ENCODE data around the gene OSGEP. TPM values are rescaled to one million over a fixed set of nuclear protein-coding genes. Genes with fewer than 3 reads are reported as not detected.
A peak's percentile ranks its signal among the peaks of the same experiment; 100 is the strongest.

The OSGEP gene
- total RNA-seq, 4 donors from 2014 or later, result 56.7 to 88.8 (median 75.0) TPM

DNA sequence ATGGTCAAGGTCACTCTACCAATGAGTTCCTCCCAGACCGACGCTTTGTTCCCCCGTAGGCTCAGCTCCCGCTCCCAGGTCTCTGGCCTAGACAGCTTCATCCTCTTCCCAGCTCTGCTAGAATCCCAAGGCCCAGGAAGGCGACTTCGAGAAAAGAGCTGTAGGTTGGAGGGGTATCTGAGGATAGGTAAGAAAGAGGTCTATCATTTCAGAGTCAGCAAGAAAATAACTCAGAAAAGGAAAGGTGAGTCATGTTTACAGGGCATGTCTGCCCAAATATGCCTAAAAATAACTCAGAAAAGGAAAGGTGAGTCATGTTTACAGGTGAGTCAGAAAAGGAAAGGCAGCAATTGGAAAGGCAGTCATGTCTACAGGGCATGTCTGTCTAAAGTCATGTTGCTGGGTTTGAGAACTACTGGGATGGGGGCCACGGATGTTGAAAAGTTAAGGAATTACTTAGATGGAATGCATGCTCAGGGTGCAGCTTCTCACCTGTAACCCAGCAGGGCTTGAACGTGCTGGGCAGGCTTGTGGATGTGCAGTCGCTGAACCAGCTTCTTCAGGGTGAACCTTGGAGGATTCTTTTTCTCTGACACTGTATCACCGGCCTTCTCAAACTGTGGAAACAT lies 53.5 kb downstream of the OSGEP start:
- H3K4me3 ChIP-seq (replicated peaks in 1 of 3), result no peak overlapping the region
- no peak for DNase-seq
- H3K9me3 ChIP-seq, result no peaks in the 10 kb centered on the region
- H3K27me3 ChIP-seq, result no peaks in the 10 kb centered on the region
- TF ChIP-seq POLR2A (IDR thresholded peaks at IDR 0.05), result no peak
- TF ChIP-seq, protein P1, sequence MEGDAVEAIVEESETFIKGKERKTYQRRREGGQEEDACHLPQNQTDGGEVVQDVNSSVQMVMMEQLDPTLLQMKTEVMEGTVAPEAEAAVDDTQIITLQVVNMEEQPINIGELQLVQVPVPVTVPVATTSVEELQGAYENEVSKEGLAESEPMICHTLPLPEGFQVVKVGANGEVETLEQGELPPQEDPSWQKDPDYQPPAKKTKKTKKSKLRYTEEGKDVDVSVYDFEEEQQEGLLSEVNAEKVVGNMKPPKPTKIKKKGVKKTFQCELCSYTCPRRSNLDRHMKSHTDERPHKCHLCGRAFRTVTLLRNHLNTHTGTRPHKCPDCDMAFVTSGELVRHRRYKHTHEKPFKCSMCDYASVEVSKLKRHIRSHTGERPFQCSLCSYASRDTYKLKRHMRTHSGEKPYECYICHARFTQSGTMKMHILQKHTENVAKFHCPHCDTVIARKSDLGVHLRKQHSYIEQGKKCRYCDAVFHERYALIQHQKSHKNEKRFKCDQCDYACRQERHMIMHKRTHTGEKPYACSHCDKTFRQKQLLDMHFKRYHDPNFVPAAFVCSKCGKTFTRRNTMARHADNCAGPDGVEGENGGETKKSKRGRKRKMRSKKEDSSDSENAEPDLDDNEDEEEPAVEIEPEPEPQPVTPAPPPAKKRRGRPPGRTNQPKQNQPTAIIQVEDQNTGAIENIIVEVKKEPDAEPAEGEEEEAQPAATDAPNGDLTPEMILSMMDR (IDR thresholded peaks at IDR 0.05), result no peak
- peaks cover 54 to 65% of the 10 kb centered on the region in 2 donors for H3K36me3 ChIP-seq
- peaks cover 0 to 7% of the 10 kb centered on the region in 2 donors for H3K4me1 ChIP-seq
- intact Hi-C loops (cut with DNase I), result no loop called here
- H3K27ac ChIP-seq, result peak overlapping the region in 1 of 3 donors; percentile 4
- WGBS, 2 donors, result 91 to 95% methylated on average over 10 of the region's 10 CpGs

DNA sequence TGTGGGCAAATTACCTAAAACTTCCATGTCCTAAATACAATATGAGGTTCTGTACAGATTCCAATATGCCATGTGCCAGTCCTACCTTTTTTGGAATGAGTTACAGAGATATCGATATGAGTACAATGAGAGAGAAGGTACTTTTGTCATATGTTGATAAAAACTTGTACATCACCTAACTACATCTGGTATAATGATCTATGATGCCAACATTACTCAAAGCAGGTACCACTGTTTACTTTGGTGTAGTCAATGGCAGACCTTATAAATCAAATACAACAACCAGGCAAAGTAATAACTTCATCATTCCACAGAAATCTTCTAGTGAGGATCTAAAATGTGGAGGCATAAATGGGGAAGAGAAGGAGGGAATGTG lies 54.0 kb downstream of the OSGEP start:
- Histone ChIP-seq H3K27me3 (no peaks in the 10 kb centered on the region), H3K4me1 (peaks cover 0 to 7% of the 10 kb centered on the region in 2 donors), H3K36me3 (peaks cover 53 to 68% of the 10 kb centered on the region in 2 donors), H3K9me3 (no peaks in the 10 kb centered on the region), H3K27ac (no peak overlapping the region), H3K4me3 (replicated peaks in 1 of 3) (no peak overlapping the region)
- no peak for DNase-seq
- WGBS, 2 donors, result 94 to 98% methylated on average over 1 of the region's 1 CpG
- intact Hi-C loops (cut with DNase I), result no loop called here
- TF ChIP-seq, protein P1 (IDR thresholded peaks at IDR 0.05), result no peak
- TF ChIP-seq POLR2A (IDR thresholded peaks at IDR 0.05), result no peak

DNA sequence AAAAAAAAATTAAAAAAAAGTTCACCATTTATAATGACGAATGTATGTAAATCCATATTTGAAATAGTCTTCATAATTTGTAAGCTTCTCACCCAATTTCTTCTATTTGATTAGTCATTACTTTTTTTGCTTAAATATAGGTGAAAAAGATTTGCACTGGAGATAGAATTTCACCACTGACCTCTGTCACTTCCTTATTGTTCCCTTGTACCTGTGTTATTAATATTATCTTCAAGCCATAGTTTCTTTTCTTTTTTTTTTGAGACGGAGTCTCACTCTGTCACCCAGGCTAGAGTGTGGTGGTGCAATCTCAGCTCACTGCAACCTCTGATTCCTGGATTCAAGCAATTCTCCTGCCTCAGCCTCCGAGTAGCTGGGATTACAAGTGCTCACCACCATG lies 57.1 kb downstream of the OSGEP start:
- 94 to 95% methylated on average over 3 of the region's 3 CpGs for WGBS, 2 donors
- Histone ChIP-seq H3K9me3 (no peaks in the 10 kb centered on the region), H3K36me3 (peaks cover 39 to 63% of the 10 kb centered on the region in 2 donors), H3K27me3 (no peaks in the 10 kb centered on the region), H3K4me1 (peaks cover 0 to 7% of the 10 kb centered on the region in 2 donors), H3K27ac (no peak overlapping the region), H3K4me3 (replicated peaks in 1 of 3) (no peak overlapping the region)
- TF ChIP-seq, protein P1 (IDR thresholded peaks at IDR 0.05), result no peak
- no peak for TF ChIP-seq POLR2A (IDR thresholded peaks at IDR 0.05)
- intact Hi-C loops (cut with DNase I), result no loop called here
- DNase-seq, result no peak

Small RNA genes lying within 50 kb of the gene (small RNA-seq; reads per million reads assigned to genes)
- 2.6 reads per million, percentile 69 among the genes with 10 or more reads in this experiment for gene RNA5SP382

Other genes starting within 250 kb of the OSGEP start
- gene OR11H6, start 231.1 kb downstream of the OSGEP start, total RNA-seq, result not detected
- not detected for gene OR11H7, start 225.8 kb downstream of the OSGEP start, total RNA-seq
- gene OR11H4, start 215.5 kb downstream of the OSGEP start, total RNA-seq, result not detected
- gene TTC5, start 148.9 kb downstream of the OSGEP start, total RNA-seq, result 10 to 100 TPM; 15.9 to 44.2 (median 19.2) TPM
- 100 to 1,000 TPM in 2 of 4 donors, 10 to 100 TPM in 2; 57.2 to 150 (median 92.9) TPM for gene CCNB1IP1, start 121.5 kb downstream of the OSGEP start, total RNA-seq
- gene PARP2, start 111.2 kb downstream of the OSGEP start, total RNA-seq, result 10 to 100 TPM in 2 of 4 donors, 1 to 10 TPM in 2; 8.8 to 14.6 (median 9.7) TPM
- 10 to 100 TPM; 26.6 to 39.3 (median 29.7) TPM for gene TEP1, start 41.3 kb downstream of the OSGEP start, total RNA-seq
- gene KLHL33, start 18.6 kb downstream of the OSGEP start, total RNA-seq, result 1 to 10 TPM in 1 of 4 donors, under 1 TPM in 3; 0.27 to 2.0 (median 0.36) TPM
- 100 to 1,000 TPM; 133 to 179 (median 142) TPM for gene APEX1, start 414 bp upstream of the OSGEP start, total RNA-seq
- gene PIP4P1, start 6.6 kb upstream of the OSGEP start, total RNA-seq, result 10 to 100 TPM; 15.4 to 29.1 (median 23.1) TPM
- 10 to 100 TPM; 13.9 to 29.3 (median 18.7) TPM for gene PNP, start 14.6 kb upstream of the OSGEP start, total RNA-seq
- not detected for gene RNASE10, start 50.7 kb upstream of the OSGEP start, total RNA-seq
- gene RNASE9, start 106.2 kb upstream of the OSGEP start, total RNA-seq, result not detected
- not detected for gene RNASE11, start 133.2 kb upstream of the OSGEP start, total RNA-seq
- gene RNASE12, start 136.6 kb upstream of the OSGEP start, total RNA-seq, result not detected
- gene OR6S1, start 186.9 kb upstream of the OSGEP start, total RNA-seq, result not detected
- gene RNASE4, start 229.7 kb upstream of the OSGEP start, total RNA-seq, result 10 to 100 TPM; 15.5 to 58.9 (median 45.8) TPM
- 10 to 100 TPM in 1 of 4 donors, 1 to 10 TPM in 3; 2.8 to 17.6 (median 5.8) TPM for gene ANG, start 234.0 kb upstream of the OSGEP start, total RNA-seq

Measured in thyroid gland (tissue), 4 donors.